ENCODE measurements around the gene SLC2A9.

DNA sequence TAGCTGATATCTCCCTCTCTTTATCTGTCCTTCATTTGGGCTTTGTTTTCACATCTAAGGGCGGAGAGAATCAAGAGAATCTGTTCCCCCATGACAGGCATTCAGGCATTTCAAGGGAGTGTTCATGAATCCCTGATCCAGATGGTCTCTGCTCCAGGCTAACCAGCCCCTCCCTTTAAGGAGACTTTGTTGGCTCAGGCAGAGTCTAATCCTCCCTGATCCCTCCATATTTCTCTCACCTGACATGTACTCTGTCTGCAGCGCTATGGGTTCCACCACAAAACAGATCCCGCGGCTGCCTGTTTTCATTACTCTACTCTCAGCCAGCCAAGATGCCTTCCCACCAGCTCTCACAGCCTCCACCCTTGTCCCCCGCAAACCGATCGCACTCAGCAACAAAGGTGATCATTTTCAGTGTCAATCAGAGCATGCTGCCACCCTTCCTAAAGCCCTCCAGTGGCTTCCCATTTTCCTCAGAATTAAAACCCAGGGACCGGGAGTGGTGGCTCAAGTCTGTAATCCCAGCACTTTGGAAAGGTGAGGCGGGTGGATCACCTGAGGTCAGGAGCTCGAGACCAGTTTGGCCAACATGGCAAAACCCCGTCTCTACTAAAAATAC, 30.3 kb upstream of the SLC2A9 start:
- TF ChIP-seq, protein P1, sequence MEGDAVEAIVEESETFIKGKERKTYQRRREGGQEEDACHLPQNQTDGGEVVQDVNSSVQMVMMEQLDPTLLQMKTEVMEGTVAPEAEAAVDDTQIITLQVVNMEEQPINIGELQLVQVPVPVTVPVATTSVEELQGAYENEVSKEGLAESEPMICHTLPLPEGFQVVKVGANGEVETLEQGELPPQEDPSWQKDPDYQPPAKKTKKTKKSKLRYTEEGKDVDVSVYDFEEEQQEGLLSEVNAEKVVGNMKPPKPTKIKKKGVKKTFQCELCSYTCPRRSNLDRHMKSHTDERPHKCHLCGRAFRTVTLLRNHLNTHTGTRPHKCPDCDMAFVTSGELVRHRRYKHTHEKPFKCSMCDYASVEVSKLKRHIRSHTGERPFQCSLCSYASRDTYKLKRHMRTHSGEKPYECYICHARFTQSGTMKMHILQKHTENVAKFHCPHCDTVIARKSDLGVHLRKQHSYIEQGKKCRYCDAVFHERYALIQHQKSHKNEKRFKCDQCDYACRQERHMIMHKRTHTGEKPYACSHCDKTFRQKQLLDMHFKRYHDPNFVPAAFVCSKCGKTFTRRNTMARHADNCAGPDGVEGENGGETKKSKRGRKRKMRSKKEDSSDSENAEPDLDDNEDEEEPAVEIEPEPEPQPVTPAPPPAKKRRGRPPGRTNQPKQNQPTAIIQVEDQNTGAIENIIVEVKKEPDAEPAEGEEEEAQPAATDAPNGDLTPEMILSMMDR (IDR thresholded peaks at IDR 0.05) = no peak
- no peak for TF ChIP-seq POLR2A (IDR thresholded peaks at IDR 0.05)
